Activated CD4-positive, alpha-beta T cell treated with anti-CD3 and anti-CD28 coated beads for 48 hours (primary cell): ENCODE measurements around the gene BNC2.

Experiments used
- DNase-seq: peaks from one replicate; pipeline ENCODE4 v3.0.0-alpha.2; 2020

Gene BNC2

DNA sequence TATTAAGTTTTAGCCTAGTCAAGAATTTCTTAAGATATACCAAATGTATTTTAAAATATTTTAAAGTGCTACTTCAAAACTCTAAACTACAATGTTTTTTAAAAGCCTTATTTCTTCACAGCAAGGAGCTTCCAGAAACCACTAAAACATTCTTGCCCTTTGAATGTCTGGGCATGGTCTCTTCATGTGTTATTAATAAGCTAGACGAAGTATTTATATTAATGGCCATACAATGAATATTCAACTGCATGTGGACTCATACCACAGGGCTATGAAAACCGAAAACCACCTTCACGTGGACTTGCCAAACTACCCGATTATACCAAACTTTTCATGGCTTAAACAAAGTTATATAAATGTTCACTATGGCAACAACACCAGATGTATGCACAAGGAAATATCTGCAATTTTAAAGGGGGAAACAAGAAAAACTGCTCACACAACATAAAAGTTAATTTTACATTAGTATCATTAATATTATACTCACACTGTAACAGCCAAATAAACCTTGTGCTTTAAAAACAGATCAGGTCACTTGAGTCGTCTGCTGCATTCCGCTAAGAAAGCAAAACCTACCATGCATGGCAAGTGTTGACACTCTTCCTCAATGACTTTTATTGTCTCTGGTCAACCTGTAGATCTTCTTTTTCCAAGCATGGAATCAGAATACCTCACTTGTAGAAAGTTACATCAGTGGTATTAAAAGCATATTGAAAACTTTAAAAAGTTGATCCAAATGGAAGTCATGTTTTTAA is 246.3 kb downstream of the BNC2 start:
- DNase-seq, result no peak

DNA sequence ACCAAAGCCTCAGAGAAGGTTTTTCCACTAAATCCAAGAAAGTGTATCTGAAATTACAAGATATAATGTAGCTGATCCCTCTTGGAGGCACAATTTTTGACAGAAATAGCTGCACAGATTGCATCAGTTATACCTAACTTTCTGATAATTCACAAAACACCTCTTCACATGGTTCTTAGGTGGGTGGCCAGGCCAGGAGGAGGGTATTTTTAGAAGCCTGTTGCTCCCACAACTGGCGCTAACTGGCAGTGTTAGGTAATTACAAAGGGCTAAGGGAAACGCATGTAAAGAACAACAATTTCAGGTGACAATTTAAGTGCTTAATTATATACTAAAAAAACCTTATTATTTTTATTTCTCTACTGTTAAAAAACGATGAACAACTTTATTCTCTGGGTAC is 247.9 kb downstream of the BNC2 start:
- no peak for DNase-seq

DNA sequence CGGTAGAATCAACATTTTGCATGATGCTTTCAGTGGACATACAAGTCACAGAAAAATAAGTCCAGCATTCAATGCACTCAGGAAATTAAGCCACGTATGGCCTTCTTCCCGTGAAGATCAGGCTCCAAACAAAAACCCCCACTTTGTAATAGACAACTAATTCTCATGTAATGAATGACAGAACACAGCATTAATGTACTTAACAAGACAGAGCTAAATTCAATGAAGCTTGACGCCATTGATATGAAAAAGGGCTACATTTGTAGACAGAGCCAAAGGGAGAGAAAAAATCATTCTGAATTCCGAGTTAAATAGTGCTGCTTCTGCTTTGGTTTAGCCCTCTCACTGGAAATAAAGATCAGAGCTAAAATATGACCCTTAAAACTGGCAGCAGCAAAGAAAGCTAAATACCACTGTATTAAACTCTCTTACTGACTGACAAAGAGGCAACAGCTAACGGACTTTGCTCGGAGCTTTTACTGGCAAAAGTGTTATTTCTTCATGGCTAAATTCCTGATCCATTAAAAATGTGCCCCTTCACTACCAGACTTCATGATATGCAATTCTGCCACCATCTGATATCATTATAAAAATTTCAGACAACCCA is 250.5 kb downstream of the BNC2 start:
- no peak for DNase-seq

DNA sequence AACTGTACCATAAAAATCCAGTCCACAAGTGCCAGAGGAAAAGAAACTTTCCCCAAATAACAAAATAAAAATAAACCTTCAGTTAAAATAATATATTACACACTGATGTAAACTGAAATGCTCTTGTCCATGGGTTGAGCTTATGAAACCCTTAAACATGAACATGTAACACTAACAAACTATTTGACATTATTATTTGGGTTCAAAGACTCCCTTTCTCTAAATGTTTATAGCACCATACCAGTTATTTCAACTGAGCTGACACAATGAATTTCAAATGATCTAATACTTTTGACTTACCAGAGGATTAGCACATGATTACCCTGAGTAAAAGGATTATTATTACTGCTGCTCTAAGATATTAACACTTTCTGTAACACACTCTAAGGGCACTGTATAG is 251.1 kb downstream of the BNC2 start:
- DNase-seq, result no peak

DNA sequence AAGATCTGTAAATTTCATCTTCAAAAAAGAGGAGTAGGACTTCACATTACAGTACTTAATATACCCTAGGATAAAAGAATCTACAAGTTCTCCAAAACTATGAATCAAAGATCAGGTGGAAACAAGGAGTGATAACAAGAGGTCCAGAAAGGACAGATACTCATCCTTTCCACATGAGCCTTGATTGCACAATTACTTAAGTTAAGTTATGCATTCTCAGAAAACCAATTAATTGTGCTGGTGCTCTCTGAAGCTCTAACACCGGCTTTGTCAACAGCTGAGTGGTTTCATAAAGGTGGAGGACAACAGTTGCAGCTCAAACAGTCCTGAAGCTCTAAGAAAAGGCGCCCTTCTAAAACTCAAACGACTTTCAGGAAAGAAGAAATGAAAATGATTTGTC is 251.9 kb downstream of the BNC2 start:
- no peak for DNase-seq

DNA sequence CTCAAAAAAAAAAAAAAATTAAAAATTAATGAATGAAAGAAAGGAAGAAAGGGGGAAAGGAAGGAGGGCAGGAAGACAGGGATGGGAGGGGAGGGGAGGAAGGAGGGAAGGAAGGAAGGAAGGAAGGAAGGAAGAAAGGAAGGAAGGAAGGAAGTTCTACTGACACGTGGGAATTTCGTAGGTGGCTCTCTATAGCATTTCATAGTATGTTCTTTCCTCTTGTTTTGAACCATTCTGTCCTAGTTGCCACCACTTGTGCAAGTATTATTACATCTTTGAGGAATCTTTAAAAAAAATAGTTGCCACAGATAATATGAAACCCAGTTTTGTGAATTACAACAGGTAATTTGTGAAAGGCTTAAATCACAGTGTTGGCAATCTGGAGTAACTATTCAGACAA is 253.8 kb downstream of the BNC2 start:
- no peak for DNase-seq

DNA sequence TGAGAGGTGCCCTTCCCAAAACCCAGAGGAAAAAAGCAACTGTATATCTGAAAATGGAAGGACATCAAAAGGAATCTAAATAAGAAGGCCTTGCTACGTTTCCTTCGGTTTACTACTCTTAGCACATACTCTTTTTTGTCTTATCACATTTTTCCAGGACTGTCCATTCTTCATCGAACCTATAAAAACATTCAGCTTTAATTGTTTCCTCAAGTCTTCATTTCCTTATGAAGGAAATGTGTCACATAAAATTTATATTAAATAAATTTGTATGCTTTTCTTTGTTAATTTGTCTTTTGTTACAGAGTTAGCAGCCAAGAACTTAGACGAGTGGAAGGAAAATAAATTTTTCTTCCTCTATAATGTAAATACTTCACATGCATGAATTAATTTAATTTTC is 255.0 kb downstream of the BNC2 start:
- DNase-seq, result no peak

DNA sequence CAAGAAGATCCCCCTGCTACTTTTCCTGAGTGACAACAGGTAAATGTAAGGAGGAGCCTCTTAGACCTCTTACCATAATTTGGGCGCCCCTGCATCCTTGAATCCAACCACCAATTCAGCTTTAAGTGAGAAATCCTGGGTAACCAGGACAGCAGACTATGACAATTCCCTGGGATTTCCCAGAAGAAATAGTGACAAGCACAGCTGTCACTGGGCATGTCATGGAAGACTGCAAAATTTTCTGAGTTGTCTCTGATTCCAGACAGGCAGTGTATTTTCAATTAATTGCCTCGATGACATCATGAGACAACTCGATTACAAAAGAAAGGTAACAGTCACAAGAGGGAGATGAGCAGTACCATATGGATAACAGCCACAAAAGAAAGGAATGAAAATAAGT is 256.9 kb downstream of the BNC2 start:
- no peak for DNase-seq

DNA sequence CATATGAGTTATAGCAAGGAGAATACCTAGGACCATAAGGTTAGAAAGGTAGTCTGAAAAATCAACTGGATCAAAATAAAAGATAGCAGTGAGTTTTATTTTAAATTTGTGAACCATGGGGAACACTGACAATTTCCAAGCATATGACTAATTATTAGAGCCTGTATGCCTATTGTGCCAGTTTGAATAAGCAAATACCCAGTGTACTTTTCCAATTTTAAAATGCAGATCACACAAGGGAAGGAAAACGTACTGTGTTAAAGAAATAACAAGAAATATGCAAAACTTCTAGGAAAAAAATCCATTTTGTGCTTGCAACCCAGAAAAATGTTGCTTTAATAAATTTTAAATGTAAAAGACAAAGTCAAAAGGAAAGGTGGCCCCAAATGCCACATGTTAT is 257.4 kb downstream of the BNC2 start:
- no peak for DNase-seq

DNA sequence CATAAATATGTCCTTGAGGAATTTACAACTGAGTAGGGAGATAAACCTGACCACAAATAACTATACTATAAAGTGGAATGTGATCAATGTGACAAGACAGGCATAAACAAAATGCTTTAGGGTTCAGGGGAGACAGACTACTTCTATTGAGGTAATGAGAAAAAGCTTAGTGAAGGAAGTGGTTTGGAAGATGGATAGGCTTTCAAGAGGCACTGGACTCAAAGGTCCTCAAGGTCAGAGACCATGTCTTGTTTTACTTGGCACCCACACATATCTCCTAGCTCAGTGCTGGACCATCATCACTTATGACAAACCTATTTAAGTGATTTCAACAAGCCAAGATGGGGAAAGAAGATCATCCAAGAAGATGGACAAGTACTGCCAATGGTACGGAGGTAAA is 257.8 kb downstream of the BNC2 start:
- no peak for DNase-seq

DNA sequence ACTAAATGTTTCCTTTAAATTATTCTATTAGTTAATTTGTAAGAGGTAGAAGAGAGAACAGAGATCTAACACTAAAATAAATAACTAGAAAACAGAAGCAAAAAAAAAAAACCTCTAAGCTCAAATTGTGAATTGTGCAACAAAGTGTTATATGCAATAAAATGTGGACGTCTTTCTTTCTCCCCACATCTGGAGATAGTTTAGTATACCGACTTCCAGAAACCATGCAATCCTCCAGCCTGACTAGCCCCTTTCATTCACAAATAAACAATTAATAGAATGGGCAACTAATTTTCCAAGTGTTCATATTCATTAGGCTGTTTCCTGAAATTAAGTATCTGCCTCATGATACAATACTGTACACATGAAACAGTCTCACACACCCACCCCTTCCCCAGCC is 258.5 kb downstream of the BNC2 start:
- no peak for DNase-seq

DNA sequence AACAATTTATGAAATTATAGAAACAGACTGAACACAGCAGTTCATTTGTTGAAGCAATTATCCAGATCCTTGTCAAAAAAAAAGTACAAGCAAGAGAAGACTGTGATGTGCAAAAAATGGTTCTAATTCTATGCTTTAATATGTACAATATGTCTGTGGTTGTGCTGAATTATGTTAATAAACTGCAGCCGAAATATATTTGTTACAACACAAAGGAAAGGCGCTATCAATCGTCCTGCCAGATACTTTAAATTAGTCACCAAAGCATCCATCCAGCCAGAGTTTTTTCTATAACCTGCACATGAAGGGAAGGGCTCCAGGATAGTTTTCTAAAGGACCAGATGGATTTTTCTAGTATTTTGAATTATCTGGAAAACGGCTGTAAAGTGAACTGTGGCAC is 259.5 kb downstream of the BNC2 start:
- DNase-seq, result no peak

DNA sequence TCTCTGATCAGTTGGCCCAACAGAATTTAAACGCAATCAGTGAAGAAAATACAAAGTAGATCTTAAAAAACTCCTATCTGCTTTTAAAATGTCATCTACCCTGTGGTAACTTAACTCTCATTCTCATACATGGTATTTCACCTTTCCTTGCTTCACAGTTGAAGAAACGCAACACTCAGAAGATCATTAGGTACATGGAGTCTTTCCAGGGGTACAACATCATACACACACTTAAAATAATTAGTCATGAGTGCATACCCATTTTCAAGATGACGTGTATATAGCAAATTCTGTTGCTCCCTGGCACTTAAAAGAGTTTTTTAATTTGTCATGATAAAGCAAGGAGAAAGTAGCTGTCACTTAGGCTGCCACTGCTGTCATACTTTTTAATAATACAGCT is 259.9 kb downstream of the BNC2 start:
- DNase-seq, result no peak

DNA sequence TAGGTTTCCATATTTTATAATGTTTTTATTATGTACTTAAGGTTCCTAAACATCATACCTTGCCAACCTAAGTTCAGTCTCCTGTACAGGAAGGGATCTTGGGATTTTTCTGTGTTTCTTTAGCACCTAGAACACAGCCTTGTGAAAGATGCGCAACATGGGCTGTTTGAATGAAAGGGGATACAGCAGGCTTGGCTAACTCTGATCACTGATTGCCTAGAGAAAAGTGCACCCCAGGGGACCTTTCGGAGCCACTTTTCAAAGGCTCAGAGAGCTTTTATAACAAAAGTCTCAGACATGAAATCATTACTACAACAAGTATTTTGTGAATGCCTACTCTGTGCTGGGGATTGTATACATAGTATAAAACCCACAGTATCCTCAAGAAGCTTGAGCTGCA is 261.6 kb downstream of the BNC2 start:
- DNase-seq, result no peak

DNA sequence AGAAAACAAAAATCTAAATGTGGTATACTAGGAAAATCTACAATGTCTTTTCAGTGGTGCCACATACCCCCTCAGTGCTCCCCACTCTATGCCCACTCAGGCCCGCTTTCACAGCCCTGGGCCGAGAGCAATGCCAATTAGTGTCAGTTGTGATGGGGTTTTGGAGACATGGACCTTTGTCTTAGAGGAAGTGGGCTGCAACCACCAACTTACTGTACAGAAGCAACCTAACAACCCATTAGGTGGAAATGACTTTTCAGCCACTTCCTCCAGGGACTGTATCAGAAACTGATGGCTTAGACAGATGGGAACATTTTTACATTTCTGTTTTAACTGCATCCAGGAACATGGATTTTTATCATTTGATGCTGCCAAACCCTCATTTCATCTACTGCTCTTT is 268.0 kb downstream of the BNC2 start:
- no peak for DNase-seq

DNA sequence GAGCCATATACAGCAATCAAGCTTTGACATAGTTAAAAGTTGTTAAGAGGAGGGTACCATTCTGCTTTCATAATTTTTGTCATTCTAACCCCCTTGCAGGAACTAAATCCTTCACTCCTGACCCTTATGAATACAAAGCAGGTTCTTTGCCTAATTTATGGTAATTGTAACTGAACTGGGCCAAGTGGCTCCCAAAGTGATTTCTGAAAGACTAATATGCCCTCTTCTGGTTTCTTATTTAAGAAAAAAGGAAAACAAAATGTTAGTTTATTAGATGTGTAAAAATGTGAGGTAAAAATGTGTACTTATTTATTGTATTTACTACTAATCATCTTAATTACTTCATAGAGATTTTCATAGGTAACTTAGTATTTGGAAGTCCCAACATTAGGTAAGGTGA is 268.5 kb downstream of the BNC2 start:
- DNase-seq, result no peak

DNA sequence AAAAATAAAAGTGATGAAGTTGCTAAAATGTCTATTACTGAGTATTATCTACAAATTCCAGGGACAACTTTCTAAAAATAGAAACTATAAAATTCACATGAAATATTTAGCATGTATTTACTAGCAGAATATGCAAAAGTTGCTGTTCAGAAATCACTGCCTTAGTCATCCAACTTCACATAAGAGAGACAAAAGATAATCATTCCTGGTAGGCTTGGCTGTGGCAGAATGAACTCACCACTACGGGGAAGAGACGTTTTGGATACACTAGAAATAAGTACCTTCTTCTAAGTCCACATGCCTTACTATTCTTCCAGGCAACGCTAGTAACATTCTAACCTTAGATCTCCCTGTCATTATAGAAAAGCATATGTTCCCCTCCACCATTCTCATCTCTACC is 272.2 kb downstream of the BNC2 start:
- no peak for DNase-seq

DNA sequence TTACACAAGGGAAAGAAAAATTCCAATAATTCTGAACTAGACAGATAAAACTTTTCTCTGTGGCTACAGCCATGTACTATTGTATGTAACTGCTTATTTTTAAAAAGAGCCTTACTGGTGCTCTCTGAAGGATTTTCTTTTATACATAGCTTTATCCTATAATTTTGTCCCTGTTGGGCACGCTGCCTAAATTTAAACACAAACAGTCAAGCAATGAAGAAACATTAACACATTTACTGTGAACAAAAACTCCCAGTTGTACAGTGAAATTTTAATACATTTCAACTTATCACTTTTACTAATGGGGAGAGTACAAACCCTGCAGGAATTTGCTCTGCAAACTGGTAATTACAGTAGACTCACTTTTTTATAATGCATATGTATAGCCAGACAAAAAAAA is 273.3 kb downstream of the BNC2 start:
- no peak for DNase-seq

DNA sequence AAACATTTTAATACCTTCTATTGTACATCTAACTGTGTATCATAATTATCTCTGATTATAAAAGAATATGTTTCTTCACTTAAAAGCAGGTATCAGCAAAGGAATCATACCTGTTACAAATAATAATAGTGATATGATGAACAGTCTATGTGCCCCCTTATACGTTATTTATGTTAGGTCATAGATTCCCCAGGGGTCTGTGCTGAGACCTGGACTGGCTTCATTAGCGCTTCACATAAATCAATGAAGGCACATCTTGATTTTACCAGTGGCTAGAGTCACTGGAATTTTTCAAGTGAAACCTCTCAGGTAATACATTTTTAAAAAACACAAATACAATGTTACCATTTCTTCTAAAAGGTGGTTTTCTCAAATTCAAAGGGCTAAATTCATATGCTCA is 275.2 kb downstream of the BNC2 start:
- DNase-seq, result no peak

DNA sequence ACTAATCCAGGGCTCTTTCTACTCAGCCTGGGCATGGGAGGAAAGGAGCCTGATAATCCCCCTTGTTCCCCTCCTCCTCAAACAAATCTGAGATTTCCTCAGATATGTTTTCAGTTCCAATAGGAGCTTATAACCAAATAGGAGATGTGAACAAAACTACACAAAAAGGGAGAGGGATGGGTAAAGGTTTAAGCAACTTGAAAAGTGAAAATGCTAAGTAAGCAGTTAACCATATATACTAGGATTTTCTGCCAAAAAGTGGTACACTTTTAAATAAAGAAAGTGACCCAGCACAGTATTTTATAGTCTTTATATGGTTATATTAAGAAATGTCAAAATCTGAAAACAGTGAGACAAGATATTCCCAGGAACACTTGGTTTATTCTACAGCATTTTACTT is 275.7 kb downstream of the BNC2 start:
- no peak for DNase-seq

DNA sequence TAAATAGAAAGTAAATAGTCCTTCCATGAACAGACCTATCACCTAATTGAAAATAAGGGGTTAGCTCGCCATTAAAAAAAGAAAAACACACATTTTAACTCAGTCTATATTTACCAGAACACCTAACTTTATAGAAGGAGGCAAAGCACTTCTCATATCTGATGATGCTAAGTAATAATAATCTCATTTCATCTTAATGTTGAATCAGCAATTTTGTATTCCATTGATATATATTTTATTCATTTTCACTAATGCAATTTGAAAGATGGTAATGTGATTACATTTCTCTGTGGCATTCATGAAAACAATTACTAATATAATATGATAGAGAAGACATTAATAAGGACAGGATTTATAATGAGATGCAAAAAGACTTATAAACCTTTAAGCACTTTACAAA is 276.7 kb downstream of the BNC2 start:
- no peak for DNase-seq

DNA sequence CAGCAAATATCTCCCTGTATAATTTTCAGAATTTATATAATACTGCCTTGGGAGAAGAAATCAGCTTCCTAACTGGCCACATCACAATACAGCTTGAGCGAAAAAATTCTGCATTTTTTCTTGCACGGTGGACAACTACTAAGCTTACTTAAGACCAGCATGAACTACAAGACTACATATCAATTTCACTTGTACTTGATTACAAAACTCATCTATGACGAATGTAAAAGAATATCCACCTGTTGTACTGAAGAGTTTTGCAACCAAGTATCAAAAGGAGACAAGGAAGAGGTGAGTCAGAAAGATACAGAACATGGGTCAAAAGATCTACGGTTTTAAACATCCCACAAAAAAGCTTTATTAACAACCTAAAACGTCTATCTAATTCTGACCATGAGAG is 279.4 kb downstream of the BNC2 start:
- DNase-seq, result no peak

DNA sequence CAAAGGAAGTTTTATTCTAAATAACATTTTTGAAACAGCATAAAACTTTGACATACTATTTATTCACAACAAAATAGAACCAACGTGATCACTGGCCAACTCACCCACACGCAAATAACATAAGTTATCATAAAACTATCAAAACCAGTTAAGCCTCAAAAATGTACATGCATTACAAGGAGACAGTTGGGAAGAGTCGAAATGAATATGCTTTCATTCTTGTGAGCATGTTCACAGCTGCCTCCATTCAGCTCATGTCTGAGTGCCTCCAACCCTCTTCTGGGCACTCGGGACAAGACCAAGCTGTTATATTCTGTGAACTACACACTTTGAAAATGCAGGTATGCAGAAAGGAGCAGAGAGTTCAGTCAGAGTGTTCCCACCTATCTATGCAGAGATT is 284.9 kb downstream of the BNC2 start:
- no peak for DNase-seq

DNA sequence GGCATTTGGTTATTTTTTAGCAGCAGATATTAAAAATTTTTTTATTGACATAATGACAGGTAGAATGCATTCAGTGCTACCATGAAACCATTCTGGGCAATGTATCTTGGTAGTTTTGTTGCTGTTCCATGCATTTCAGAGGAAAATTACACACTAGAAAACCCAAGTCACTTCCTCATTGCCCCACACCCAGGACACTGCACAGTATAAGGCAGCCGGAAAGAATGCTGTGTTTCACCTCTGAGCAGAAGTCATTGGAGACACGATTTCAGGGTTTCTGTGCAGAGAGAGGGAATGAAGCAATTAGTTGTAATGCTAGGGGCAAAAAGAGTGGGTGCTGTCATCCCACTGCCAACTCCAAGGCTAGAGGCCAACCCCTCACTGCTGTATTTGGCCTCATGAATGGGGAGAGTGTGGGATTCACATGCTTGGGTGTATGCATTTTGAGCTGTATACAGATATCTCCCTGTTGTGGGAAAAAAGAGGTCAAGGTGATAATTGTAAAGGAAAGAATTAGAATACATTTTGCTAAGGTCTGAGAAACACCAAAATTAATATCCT is 290.5 kb downstream of the BNC2 start:
- no peak for DNase-seq

DNA sequence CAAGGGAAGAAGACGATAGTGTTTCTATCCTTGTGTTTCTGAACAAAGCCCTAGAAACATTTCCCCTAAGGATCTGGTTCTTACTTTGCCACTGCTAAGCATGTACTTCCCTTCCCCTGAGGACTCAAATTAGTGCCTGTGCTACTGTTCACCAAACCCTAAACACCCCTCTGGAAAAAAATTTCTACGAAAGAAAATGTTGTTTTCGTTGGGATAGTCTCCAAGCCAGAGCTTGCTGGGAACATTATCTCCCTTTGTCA is 294.6 kb downstream of the BNC2 start:
- DNase-seq, result no peak
